Measurements from ENCODE around the gene ESAM. TPM values are rescaled to one million over a fixed set of nuclear protein-coding genes. Genes with fewer than 3 reads are reported as not detected.

Gene ESAM
- total RNA-seq: 10 to 100 TPM in 3 of 6 experiments, 1 to 10 TPM in 3; 6.1 to 15.3 (median 9.7) TPM
- long read RNA-seq, partial matches to known transcripts: 0 of 4 reads
- long read RNA-seq, other reads (novel, unspliced or antisense): 1 of 4 reads

- intact Hi-C loops (cut with DNase I): loop anchor here (5.0 kb wide), 1 partner anchor 90 kb away; the partner anchor contains the start of genes SIAE (in 2 of the 2) and SPA17 (in 2 of the 2)
- TF ChIP-seq CTCF (IDR thresholded peaks at IDR 0.05) (no peak), POLR2A (IDR thresholded peaks at IDR 0.05) (peak; percentile 50)
- ATAC-seq: peak; percentile 56 to 69 (median 59)
- Histone ChIP-seq H3K4me1 (peaks cover 0 to 29% (median 5%) of the 10 kb centered on the region in 4 donors), H3K9me3 (no peaks in the 10 kb centered on the region), H3K27me3 (peaks cover 0 to 25% of the 10 kb centered on the region in 2 donors), H3K36me3 (peaks cover 0 to 9% (median 0%) of the 10 kb centered on the region in 4 donors), H3K27ac (peak within 1 kb of the TSS; percentile 59 to 87 (median 67)), H3K4me3 (peak within 1 kb of the TSS; percentile 53 to 55 (median 54))
- WGBS (ENCODE audit: insufficient coverage, low coverage, low lambda C conversion rate, missing lambda C conversion rate): 0% methylated on average over 6 of the region's 55 CpGs
- DNase-seq: peak in 2 of 3 donors; percentile 71 to 78
These were observed at the start of gene ESAM for GRCh38 chr11:124762105-124762623. Gene ESAM (minus strand): TSS chr11:124762290. CDS start chr11:124762154, 136 bp downstream.

DNA sequence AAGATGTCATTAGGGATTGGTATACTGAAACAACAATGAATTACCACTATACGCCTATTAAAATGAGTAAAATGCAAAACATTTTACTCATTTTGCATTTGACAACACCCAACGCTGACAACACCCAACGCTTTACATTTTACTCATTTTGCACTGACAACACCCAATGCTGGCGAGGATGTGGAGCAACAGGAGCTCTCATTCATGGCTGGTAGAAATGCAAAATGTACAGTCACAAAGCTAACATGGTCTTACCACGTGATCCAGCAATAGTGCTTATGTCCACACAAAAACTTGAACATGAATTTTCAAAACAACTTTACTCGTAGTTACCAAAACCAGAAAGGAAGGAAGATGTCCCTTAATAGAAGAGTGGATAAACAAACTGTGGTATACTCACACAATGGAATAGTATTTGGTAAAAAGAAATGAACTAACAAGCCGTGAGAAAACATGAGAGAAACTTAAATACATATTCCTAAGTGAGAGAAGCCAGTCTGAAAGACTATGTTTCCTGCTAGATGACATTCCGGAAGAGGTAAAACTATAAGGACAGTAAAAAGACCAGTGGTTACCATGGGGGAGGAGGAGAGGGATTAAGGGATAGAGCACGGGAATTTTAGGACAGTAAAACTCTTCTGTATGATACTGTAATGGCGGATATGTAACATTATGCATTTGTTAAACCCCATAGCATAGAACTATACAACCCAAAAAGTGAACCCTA is 49.5 kb upstream of the ESAM start:
- WGBS (ENCODE audit: insufficient coverage, low coverage, low lambda C conversion rate, missing lambda C conversion rate): 73% methylated on average over 10 of the region's 10 CpGs
- TF ChIP-seq POLR2A (IDR thresholded peaks at IDR 0.05) (no peak), CTCF (IDR thresholded peaks at IDR 0.05) (no peak)
- Histone ChIP-seq H3K27ac (no peak overlapping the region), H3K4me1 (no peaks in the 10 kb centered on the region), H3K27me3 (no peaks in the 10 kb centered on the region), H3K9me3 (no peaks in the 10 kb centered on the region), H3K36me3 (no peaks in the 10 kb centered on the region), H3K4me3 (no peak overlapping the region)
- intact Hi-C loops (cut with DNase I): no loop called here
- ATAC-seq (no peak), DNase-seq (no peak)

- no peak for TF ChIP-seq CTCF (IDR thresholded peaks at IDR 0.05)
- intact Hi-C loops (cut with DNase I): no loop called here
These were observed 45.7 kb upstream of the ESAM start for GRCh38 chr11:124807660-124808270.

DNA sequence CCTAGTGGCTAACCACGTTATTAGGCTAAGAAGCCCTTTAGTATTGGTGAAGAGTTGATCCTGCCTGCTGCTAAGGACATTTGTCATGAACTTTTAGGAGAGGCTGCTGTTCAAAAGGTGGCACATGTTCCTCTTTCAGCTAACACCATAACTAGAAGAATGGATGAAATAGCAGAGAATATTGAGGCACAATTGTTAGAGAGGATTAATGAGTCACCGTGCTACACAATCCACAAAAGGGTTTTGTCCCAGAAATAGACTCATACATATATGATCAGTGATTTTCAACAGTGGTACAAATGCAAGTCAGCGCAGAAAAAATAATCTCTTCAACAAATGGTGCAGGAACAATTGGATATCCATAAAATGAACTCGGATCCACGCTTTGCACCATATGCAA is 45.1 kb upstream of the ESAM start:
- Histone ChIP-seq H3K36me3 (no peaks in the 10 kb centered on the region), H3K4me1 (no peaks in the 10 kb centered on the region), H3K27me3 (no peaks in the 10 kb centered on the region), H3K9me3 (no peaks in the 10 kb centered on the region), H3K4me3 (no peak overlapping the region), H3K27ac (no peak overlapping the region)
- intact Hi-C loops (cut with DNase I): no loop called here
- ATAC-seq: no peak
- WGBS (ENCODE audit: insufficient coverage, low coverage, low lambda C conversion rate, missing lambda C conversion rate): 89% methylated on average over 5 of the region's 5 CpGs
- no peak for DNase-seq
- no peak for TF ChIP-seq POLR2A (IDR thresholded peaks at IDR 0.05)
- no peak for TF ChIP-seq CTCF (IDR thresholded peaks at IDR 0.05)

More at GRCh38 chr11:124807660-124808270, 45.7 kb upstream of the ESAM start:
- Histone ChIP-seq H3K4me1 (no peaks in the 10 kb centered on the region), H3K9me3 (no peaks in the 10 kb centered on the region), H3K36me3 (no peaks in the 10 kb centered on the region), H3K27ac (no peak overlapping the region), H3K4me3 (no peak overlapping the region), H3K27me3 (no peaks in the 10 kb centered on the region)
- no peak for ATAC-seq
- no CpG with 5 or more reads among the region's 6 CpGs for WGBS (ENCODE audit: insufficient coverage, low coverage, low lambda C conversion rate, missing lambda C conversion rate)
- no peak for DNase-seq

All from right lobe of liver (tissue), 6 donors.